ENCODE data around the gene TRAF3IP1. TPM values are rescaled to one million over a fixed set of nuclear protein-coding genes. Genes with fewer than 3 reads are reported as not detected.

The TRAF3IP1 gene
- total and polyA plus RNA-seq, 4 donors: 4.0 to 9.1 (median 4.6) TPM

DNA sequence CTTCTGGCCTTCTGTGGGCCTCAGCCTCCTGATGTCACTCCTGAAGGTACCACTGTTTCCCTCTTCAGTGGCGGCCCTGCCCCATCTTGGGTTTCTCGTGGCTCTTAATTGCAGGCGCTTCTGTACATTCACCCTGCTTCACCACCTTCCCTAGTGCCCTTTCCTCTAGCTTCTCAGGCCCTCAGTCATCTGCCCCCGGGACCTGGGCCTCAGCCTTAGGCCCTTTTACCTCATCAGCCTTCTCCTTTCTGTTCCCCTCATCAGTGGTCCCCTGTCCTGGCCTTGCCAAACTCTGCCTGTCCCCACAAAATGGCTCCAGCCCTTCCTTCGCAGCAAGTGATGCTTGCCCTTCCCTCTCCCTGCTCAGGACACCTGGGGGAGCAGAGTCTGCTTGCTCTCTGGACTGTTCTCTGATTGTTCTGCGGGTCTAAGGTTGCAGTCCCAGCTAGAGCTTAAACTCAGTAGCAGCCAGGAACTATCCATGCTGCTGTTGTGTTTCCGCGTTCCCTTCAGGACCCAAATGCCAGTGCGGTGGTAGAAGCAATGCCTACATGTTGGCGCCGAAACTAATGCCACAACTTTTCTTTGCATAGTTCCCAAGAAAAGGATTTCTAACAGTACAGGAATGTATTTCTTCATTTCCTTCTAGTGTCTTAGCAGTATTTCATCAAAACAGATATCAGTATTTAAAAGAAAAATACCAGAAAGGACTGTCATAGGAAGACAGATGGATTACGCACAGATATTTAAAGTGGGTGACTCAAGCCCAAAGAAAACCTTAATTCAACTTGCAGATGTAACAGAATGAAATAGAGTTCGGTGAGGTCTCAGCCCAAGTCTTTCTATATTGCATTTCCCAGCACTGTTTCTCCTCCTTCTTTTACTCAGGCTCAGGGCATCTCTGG lies 113.9 kb downstream of the TRAF3IP1 start:
- Histone ChIP-seq H3K9ac (ENCODE audit: low read depth in 1 of 2, low read length in 2 of 2) (no peak overlapping the region), H3K27me3 (ENCODE audit: control insufficient read depth in 4 of 4, insufficient read depth in 4 of 4, low read length in 3 of 4) (no peaks in the 10 kb centered on the region), H3K4me3 (ENCODE audit: low read depth in 1 of 3, low read length in 3 of 3) (no peak overlapping the region), H3K27ac (ENCODE audit: low read depth in 1 of 2, low read length in 2 of 2) (no peak overlapping the region), H3K4me1 (ENCODE audit: control insufficient read depth in 4 of 4, insufficient read depth in 4 of 4, low read length in 3 of 4) (peaks cover 0 to 7% (median 5%) of the 10 kb centered on the region in 4 donors), H3K36me3 (ENCODE audit: control insufficient read depth in 4 of 4, insufficient read depth in 3 of 4, low read depth in 1 of 4, low read length in 3 of 4) (peaks cover 7 to 32% (median 13%) of the 10 kb centered on the region in 4 donors), H3K9me3 (ENCODE audit: control insufficient read depth in 4 of 4, low read length in 3 of 4) (peaks cover 0 to 2% (median 0%) of the 10 kb centered on the region in 4 donors)
- 95% methylated on average over 13 of the region's 13 CpGs for WGBS
- TF ChIP-seq, protein P1, sequence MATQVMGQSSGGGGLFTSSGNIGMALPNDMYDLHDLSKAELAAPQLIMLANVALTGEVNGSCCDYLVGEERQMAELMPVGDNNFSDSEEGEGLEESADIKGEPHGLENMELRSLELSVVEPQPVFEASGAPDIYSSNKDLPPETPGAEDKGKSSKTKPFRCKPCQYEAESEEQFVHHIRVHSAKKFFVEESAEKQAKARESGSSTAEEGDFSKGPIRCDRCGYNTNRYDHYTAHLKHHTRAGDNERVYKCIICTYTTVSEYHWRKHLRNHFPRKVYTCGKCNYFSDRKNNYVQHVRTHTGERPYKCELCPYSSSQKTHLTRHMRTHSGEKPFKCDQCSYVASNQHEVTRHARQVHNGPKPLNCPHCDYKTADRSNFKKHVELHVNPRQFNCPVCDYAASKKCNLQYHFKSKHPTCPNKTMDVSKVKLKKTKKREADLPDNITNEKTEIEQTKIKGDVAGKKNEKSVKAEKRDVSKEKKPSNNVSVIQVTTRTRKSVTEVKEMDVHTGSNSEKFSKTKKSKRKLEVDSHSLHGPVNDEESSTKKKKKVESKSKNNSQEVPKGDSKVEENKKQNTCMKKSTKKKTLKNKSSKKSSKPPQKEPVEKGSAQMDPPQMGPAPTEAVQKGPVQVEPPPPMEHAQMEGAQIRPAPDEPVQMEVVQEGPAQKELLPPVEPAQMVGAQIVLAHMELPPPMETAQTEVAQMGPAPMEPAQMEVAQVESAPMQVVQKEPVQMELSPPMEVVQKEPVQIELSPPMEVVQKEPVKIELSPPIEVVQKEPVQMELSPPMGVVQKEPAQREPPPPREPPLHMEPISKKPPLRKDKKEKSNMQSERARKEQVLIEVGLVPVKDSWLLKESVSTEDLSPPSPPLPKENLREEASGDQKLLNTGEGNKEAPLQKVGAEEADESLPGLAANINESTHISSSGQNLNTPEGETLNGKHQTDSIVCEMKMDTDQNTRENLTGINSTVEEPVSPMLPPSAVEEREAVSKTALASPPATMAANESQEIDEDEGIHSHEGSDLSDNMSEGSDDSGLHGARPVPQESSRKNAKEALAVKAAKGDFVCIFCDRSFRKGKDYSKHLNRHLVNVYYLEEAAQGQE (IDR thresholded peaks at IDR 0.05): no peak
- TF ChIP-seq TAF1 (conservative IDR thresholded peaks at IDR 0.05): no peak
- no peak for TF ChIP-seq YY1 (IDR thresholded peaks at IDR 0.05)
- TF ChIP-seq, protein P2, sequence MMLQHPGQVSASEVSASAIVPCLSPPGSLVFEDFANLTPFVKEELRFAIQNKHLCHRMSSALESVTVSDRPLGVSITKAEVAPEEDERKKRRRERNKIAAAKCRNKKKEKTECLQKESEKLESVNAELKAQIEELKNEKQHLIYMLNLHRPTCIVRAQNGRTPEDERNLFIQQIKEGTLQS (IDR thresholded peaks at IDR 0.05): no peak
- TF ChIP-seq, protein P3, sequence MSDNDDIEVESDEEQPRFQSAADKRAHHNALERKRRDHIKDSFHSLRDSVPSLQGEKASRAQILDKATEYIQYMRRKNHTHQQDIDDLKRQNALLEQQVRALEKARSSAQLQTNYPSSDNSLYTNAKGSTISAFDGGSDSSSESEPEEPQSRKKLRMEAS (IDR thresholded peaks at IDR 0.05): no peak
- TF ChIP-seq RAD21 (IDR thresholded peaks at IDR 0.05): no peak
- no peak for TF ChIP-seq HNF4A (conservative IDR thresholded peaks at IDR 0.05)
- no peak for TF ChIP-seq SP1 (IDR thresholded peaks at IDR 0.05)
- TF ChIP-seq EGR1 (IDR thresholded peaks at IDR 0.05; ENCODE audit: low read depth in 2 of 2): no peak
- DNase-seq (ENCODE audit: low spot score): no peak

DNA sequence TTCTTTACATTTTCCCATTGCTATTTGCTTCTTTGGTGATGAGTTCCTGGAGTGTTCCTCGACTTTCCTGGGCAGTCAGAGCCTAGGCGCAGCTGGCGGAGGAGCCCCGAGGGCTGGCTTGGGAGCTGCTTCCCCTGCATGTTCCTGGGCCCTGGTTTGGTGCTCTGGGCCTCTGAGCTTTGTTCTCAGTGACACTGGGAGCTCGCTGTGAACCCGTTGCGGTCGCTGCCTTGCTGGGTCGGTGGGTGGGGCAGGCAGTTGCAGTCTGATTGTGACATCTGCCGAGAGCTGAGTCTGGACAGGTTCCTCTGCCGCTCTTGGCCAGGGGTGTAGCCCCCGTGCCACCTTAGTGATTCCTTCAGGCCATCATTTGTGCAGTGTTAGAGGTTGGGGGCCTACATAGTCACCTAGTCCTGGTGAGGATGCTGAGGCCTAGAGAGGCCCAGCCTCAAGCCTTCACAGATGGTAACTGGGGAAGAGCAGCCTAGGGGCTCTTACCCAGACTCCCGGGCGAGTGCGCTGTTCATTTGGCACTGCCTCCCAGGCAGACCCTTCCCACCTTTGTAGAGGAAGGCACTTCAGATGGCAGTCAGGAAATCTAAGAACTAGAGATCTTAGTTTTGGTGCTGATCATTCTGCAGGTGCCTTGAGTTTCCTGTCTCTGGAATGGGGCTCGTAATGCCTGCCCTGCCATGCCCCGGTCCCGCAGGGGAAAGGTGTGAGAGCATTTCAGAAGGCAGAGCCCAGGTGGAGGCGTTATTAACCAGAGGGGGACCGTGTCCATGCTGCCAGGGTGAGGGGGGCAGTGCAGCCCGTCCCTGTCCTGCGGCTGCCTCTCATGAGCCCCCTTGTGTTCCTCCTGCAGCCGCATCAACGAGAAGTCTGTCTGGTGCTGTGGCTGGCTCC lies 114.8 kb downstream of the TRAF3IP1 start:
- Histone ChIP-seq H3K9ac (ENCODE audit: low read depth in 1 of 2, low read length in 2 of 2) (no peak overlapping the region), H3K27ac (ENCODE audit: low read depth in 1 of 2, low read length in 2 of 2) (no peak overlapping the region), H3K36me3 (ENCODE audit: control insufficient read depth in 4 of 4, insufficient read depth in 3 of 4, low read depth in 1 of 4, low read length in 3 of 4) (peaks cover 7 to 32% (median 13%) of the 10 kb centered on the region in 4 donors), H3K4me3 (ENCODE audit: low read depth in 1 of 3, low read length in 3 of 3) (no peak overlapping the region), H3K9me3 (ENCODE audit: control insufficient read depth in 4 of 4, low read length in 3 of 4) (peaks cover 0 to 2% (median 0%) of the 10 kb centered on the region in 4 donors), H3K4me1 (ENCODE audit: control insufficient read depth in 4 of 4, insufficient read depth in 4 of 4, low read length in 3 of 4) (peaks cover 2 to 11% (median 8%) of the 10 kb centered on the region in 4 donors), H3K27me3 (ENCODE audit: control insufficient read depth in 4 of 4, insufficient read depth in 4 of 4, low read length in 3 of 4) (no peaks in the 10 kb centered on the region)
- DNase-seq (ENCODE audit: low spot score): no peak
- WGBS: 90% methylated on average over 24 of the region's 24 CpGs
- TF ChIP-seq JUND (IDR thresholded peaks at IDR 0.05) (no peak), NR2F2 (IDR thresholded peaks at IDR 0.05) (no peak), SP1 (IDR thresholded peaks at IDR 0.05) (no peak), GABPA (IDR thresholded peaks at IDR 0.05 in 1 of 2, conservative IDR thresholded peaks at IDR 0.05 in 1 of 2) (no peak), FOXA1 (IDR thresholded peaks at IDR 0.05) (no peak), EGR1 (IDR thresholded peaks at IDR 0.05; ENCODE audit: low read depth in 2 of 2) (no peak), HNF4G (IDR thresholded peaks at IDR 0.05) (no peak)
- TF ChIP-seq, protein P2 (IDR thresholded peaks at IDR 0.05): no peak
- TF ChIP-seq, protein P4, sequence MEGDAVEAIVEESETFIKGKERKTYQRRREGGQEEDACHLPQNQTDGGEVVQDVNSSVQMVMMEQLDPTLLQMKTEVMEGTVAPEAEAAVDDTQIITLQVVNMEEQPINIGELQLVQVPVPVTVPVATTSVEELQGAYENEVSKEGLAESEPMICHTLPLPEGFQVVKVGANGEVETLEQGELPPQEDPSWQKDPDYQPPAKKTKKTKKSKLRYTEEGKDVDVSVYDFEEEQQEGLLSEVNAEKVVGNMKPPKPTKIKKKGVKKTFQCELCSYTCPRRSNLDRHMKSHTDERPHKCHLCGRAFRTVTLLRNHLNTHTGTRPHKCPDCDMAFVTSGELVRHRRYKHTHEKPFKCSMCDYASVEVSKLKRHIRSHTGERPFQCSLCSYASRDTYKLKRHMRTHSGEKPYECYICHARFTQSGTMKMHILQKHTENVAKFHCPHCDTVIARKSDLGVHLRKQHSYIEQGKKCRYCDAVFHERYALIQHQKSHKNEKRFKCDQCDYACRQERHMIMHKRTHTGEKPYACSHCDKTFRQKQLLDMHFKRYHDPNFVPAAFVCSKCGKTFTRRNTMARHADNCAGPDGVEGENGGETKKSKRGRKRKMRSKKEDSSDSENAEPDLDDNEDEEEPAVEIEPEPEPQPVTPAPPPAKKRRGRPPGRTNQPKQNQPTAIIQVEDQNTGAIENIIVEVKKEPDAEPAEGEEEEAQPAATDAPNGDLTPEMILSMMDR (IDR thresholded peaks at IDR 0.05; ENCODE audit: low read depth, low read length, missing input control): no peak
- TF ChIP-seq, protein P1 (IDR thresholded peaks at IDR 0.05): no peak

Data from liver (tissue), 9 donors.